Left ventricle myocardium inferior (tissue), 1 donor: ENCODE results near the gene TRIM37. TPM values are rescaled to one million over a fixed set of nuclear protein-coding genes. Genes with fewer than 3 reads are reported as not detected.

Experiments
- DNase-seq: peaks from one replicate; pipeline ENCODE4 v3.0.0-alpha.2; 2020
- H3K27ac ChIP-seq: fragments of 200-600 bp; replicated peaks from 2 replicates; pipeline ENCODE4 v1.8.0; 2021
- H3K27me3 ChIP-seq: fragments of 200-600 bp; 2 replicates; pipeline ENCODE4 v1.8.0; 2021; ENCODE audit warnings: low read depth
- H3K36me3 ChIP-seq: fragments of 200-600 bp; 2 replicates; pipeline ENCODE4 v1.8.0; 2021
- H3K4me1 ChIP-seq: fragments of 200-600 bp; 2 replicates; pipeline ENCODE4 v1.8.0; 2021
- H3K4me3 ChIP-seq: fragments of 200-600 bp; 2 replicates; pipeline ENCODE4 v1.8.0; 2021; ENCODE audit warnings: mild to moderate bottlenecking, moderate library complexity
- H3K9me3 ChIP-seq: fragments of 200-600 bp; replicated peaks from 2 replicates; pipeline ENCODE4 v1.8.0; 2021
- intact Hi-C: fragments of 100-400 bp; cut with micrococcal nuclease; formaldehyde crosslinking; loops from one replicate; pipeline ENCODE4 v1.11.0; 2022
- total RNA-seq: library from RNA; stranded (reverse); fragmentation: NEBNext Ultra II Directional; extraction: Animal tissue kit (Norgen Biotek cat#: 25700); gene quantifications from one replicate; pipeline ENCODE4 v1.2.1, GENCODE V29; 2021
- TF ChIP-seq, protein P1 (sequence below): fragments of 200-600 bp; IDR thresholded peaks from 2 replicates; pipeline ENCODE4 v1.8.0; 2021; ENCODE audit warnings: antibody characterized with exemption, mild to moderate bottlenecking, borderline replicate concordance
- donor health status: DM: no; HTN: yes; CAD: no; lungs with severe emphysema.

TRIM37 gene
- total RNA-seq, 1 donor from 2014 or later, result 20.9 TPM

DNA sequence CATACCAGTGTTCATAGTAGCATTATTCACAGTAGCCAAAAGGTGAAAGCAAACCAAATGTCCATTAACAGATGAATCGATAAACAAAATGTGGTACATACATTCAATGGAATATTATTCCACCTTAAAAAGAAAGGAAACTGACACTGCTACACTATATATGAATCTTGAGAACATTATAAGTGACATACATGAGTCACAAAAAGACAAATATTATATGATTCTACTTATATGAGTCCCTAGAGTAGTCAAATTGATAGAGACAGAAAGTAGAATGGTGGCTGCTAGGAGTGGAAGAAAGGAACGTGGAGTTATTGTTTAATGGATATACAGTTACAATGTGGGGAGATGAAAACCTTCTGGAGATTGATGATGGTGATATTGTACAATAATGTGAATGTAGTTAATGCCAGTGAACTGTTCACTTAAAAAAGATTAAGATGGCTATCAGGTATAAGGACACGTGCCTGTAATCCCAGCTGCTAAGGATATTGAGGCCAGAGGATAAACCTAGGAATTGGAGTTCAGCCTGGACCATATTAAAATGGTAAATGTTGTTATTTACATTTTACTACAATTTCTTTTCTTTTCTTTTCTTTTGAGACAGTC is 20.2 kb upstream of the TRIM37 start:
- Histone ChIP-seq H3K9me3 (no peaks in the 10 kb centered on the region), H3K27me3 (no peaks in the 10 kb centered on the region), H3K4me1 (no peaks in the 10 kb centered on the region), H3K27ac (no peak overlapping the region), H3K36me3 (peaks cover 19% of the 10 kb centered on the region), H3K4me3 (no peak overlapping the region)
- intact Hi-C loops, result no loop called here
- no peak for DNase-seq
- TF ChIP-seq, protein P1, sequence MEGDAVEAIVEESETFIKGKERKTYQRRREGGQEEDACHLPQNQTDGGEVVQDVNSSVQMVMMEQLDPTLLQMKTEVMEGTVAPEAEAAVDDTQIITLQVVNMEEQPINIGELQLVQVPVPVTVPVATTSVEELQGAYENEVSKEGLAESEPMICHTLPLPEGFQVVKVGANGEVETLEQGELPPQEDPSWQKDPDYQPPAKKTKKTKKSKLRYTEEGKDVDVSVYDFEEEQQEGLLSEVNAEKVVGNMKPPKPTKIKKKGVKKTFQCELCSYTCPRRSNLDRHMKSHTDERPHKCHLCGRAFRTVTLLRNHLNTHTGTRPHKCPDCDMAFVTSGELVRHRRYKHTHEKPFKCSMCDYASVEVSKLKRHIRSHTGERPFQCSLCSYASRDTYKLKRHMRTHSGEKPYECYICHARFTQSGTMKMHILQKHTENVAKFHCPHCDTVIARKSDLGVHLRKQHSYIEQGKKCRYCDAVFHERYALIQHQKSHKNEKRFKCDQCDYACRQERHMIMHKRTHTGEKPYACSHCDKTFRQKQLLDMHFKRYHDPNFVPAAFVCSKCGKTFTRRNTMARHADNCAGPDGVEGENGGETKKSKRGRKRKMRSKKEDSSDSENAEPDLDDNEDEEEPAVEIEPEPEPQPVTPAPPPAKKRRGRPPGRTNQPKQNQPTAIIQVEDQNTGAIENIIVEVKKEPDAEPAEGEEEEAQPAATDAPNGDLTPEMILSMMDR, result no peak

DNA sequence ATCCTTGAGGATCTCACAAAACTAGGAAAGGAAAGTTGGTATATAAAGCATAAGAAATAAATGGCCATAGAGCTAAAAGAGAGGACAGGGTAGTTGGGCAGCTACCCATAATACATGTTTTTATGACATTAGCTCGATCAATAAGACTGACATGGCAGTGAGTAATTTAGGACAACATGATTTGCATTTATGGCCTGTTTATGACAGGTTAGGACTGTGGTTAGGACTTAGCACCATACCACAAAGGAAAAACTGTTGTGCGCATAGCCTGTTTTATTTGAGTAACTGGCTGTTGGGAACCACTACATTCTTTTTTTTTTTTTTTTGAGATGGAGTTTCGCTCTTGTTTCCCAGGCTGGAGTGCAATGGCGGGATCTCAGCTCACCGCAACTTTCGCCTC is 18.0 kb upstream of the TRIM37 start:
- H3K36me3 ChIP-seq, result peaks cover 30% of the 10 kb centered on the region
- TF ChIP-seq, protein P1, result no peak
- intact Hi-C loops, result no loop called here

DNA sequence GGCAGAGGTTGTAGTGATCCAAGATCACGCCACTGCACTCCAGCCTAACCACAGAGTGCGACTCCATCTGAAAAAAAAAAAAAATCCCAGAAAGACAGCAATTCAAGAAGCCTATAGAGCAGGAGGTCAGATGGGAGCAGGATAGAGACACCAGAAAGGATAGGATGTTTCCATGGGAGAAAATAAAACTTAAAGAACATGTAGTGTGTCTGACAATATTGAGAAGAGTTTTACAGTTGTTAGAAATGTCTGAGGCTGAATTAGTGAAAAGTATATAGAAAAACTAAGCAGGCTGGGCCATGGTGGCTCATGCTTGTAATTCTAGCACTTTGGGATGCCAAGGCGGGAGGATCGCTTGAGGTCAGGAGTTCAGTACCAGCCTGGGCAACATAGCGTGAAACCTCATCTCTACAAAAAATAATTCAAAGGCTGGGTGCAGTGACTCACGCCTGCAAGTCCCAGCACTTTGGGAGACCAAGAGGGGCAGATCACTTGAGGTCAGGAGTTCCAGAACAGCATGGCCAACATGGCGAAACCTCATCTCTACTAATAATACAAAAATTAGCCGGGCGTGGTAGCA is 15.3 kb upstream of the TRIM37 start:
- no peaks in the 10 kb centered on the region for H3K27me3 ChIP-seq
- no peak for DNase-seq
- H3K4me1 ChIP-seq, result no peaks in the 10 kb centered on the region
- no peaks in the 10 kb centered on the region for H3K9me3 ChIP-seq
- TF ChIP-seq, protein P1, result no peak
- H3K4me3 ChIP-seq, result no peak overlapping the region
- H3K27ac ChIP-seq, result no peak overlapping the region
- intact Hi-C loops, result no loop called here
- H3K36me3 ChIP-seq, result peaks cover 34% of the 10 kb centered on the region

More for the DNA sequence above, 18.0 kb upstream of the TRIM37 start:
- no peak for DNase-seq
- H3K27me3 ChIP-seq, result no peaks in the 10 kb centered on the region
- no peak overlapping the region for H3K4me3 ChIP-seq
- no peaks in the 10 kb centered on the region for H3K4me1 ChIP-seq
- no peak overlapping the region for H3K27ac ChIP-seq
- H3K9me3 ChIP-seq, result no peaks in the 10 kb centered on the region

DNA sequence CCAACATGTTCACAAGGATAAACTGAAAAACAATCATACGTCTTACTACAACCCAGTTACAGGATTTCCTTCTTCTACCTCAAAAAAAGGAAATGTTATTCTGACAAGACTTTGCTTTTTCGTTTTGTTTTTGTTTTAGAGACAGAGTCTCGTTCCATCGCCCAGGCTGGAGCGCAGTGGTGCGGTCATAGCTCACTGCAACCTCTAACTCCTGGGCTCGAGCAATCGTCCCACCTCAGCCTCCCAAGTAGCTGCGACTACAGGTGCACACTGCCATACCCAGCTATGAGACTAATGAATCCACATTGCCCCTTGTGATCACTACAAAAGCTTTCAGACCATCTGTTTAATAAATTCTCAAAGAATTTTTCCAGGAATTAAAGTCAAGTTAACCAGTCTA is 8.8 kb upstream of the TRIM37 start:
- intact Hi-C loops, result no loop called here
- peaks cover 26% of the 10 kb centered on the region for H3K36me3 ChIP-seq
- H3K27ac ChIP-seq, result no peak overlapping the region
- no peaks in the 10 kb centered on the region for H3K27me3 ChIP-seq
- H3K4me3 ChIP-seq, result no peak overlapping the region
- no peaks in the 10 kb centered on the region for H3K4me1 ChIP-seq
- TF ChIP-seq, protein P1, result no peak
- no peak for DNase-seq
- no peaks in the 10 kb centered on the region for H3K9me3 ChIP-seq

DNA sequence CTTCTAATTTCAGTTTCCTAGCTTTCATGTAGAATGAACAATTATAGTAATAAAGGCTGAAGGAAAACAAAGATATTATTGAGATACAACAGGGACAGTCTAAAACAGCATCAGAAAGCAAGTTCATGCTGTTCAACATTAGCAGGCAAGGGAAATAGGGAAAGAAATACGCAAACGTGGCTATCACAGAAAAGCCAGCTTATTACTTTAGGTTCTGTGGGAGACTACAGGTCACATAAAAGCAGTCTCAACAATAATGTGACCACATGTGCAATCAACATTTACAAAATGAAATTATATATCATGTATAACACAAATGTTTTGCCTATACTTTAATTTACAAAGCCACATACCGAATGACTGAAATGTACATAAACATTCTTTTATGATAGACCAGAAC is 4.9 kb upstream of the TRIM37 start:
- no peaks in the 10 kb centered on the region for H3K9me3 ChIP-seq
- TF ChIP-seq, protein P1, result no peak
- peaks cover 10% of the 10 kb centered on the region for H3K36me3 ChIP-seq
- H3K4me1 ChIP-seq, result peaks cover 15% of the 10 kb centered on the region
- H3K27me3 ChIP-seq, result no peaks in the 10 kb centered on the region
- no peak overlapping the region for H3K27ac ChIP-seq
- DNase-seq, result no peak
- intact Hi-C loops, result no loop called here
- H3K4me3 ChIP-seq, result no peak overlapping the region
